HEK293 (cell line): ENCODE results near the gene CHID1.

Experiments used
- REST ChIP-seq: fragments of 450-650 bp; formaldehyde crosslinking; IDR thresholded peaks from 2 replicates; pipeline ENCODE4 v1.5.1; 2016; ENCODE audit warnings: missing biosample characterization, missing genetic modification characterization
- TCF7L2 ChIP-seq: IDR thresholded peaks from 2 replicates; pipeline ENCODE4 v1.6.1; 2011; ENCODE audit warnings: low read depth, mild to moderate bottlenecking, inconsistent platforms, low read length, moderate library complexity, borderline replicate concordance
- YY1 ChIP-seq: fragments of 450-650 bp; formaldehyde crosslinking; IDR thresholded peaks from 2 replicates; pipeline ENCODE4 v1.5.1; 2018; ENCODE audit warnings: missing biosample characterization, missing genetic modification characterization
- ZBTB11 ChIP-seq: fragments of 450-650 bp; formaldehyde crosslinking; conservative IDR thresholded peaks from 2 replicates; pipeline ENCODE4 v1.5.1; 2016; ENCODE audit warnings: low read depth, missing biosample characterization, missing genetic modification characterization
- ZBTB26 ChIP-seq: fragments of 450-650 bp; formaldehyde crosslinking; optimal IDR thresholded peaks from 2 replicates; pipeline ENCODE3; 2016; ENCODE audit warnings: missing biosample characterization, mild to moderate bottlenecking, missing genetic modification characterization
- ZNF114 ChIP-seq: fragments of 450-650 bp; formaldehyde crosslinking; IDR thresholded peaks from 2 replicates; pipeline ENCODE4 v1.5.0; 2017; ENCODE audit warnings: missing biosample characterization, missing genetic modification characterization
- ZNF18 ChIP-seq: fragments of 450-650 bp; formaldehyde crosslinking; IDR thresholded peaks from 2 replicates; pipeline ENCODE4 v1.5.1; 2016; ENCODE audit warnings: missing biosample characterization, missing genetic modification characterization
- ZNF239 ChIP-seq: fragments of 450-650 bp; formaldehyde crosslinking; IDR thresholded peaks from 2 replicates; pipeline ENCODE4 v1.5.1; 2016; ENCODE audit warnings: missing biosample characterization, missing genetic modification characterization
- ZNF274 ChIP-seq, 2 experiments: fragments of 200-500 bp in 1 of 2; fragments of 450-650 bp in 1 of 2; sonication (Bioruptor generic) in 1 of 2; formaldehyde crosslinking in 1 of 2; IDR thresholded peaks; 2 replicates each; pipeline versions ENCODE4 v1.5.1 to v1.6.1; 2014 to 2016; ENCODE audit warnings: borderline replicate concordance in 1 of 2, inconsistent platforms in 1 of 2, low read length in 1 of 2, missing biosample characterization in 1 of 2, missing genetic modification characterization in 1 of 2
- ZNF677 ChIP-seq: fragments of 450-650 bp; IDR thresholded peaks from 2 replicates; pipeline ENCODE4 v1.5.0; 2018; ENCODE audit warnings: missing biosample characterization, mild to moderate bottlenecking, missing genetic modification characterization, moderate library complexity
- TF ChIP-seq, protein P1 (sequence below): fragments of 450-650 bp; formaldehyde crosslinking; IDR thresholded peaks from 2 replicates; pipeline ENCODE4 v1.5.1; 2016; ENCODE audit warnings: missing biosample characterization, missing genetic modification characterization
- TF ChIP-seq, protein P2 (sequence below): fragments of 450-650 bp; formaldehyde crosslinking; IDR thresholded peaks from 2 replicates; pipeline ENCODE4 v1.5.1; 2016; ENCODE audit warnings: missing biosample characterization, missing genetic modification characterization, low read depth
- TF ChIP-seq, protein P3 (sequence below): fragments of 450-650 bp; formaldehyde crosslinking; IDR thresholded peaks from 2 replicates; pipeline ENCODE4 v1.5.1; 2016; ENCODE audit warnings: missing biosample characterization, missing genetic modification characterization, low read depth

GRCh38 chr11:875203-875602, 35.4 kb downstream of the CHID1 start:
- TF ChIP-seq, protein P1, sequence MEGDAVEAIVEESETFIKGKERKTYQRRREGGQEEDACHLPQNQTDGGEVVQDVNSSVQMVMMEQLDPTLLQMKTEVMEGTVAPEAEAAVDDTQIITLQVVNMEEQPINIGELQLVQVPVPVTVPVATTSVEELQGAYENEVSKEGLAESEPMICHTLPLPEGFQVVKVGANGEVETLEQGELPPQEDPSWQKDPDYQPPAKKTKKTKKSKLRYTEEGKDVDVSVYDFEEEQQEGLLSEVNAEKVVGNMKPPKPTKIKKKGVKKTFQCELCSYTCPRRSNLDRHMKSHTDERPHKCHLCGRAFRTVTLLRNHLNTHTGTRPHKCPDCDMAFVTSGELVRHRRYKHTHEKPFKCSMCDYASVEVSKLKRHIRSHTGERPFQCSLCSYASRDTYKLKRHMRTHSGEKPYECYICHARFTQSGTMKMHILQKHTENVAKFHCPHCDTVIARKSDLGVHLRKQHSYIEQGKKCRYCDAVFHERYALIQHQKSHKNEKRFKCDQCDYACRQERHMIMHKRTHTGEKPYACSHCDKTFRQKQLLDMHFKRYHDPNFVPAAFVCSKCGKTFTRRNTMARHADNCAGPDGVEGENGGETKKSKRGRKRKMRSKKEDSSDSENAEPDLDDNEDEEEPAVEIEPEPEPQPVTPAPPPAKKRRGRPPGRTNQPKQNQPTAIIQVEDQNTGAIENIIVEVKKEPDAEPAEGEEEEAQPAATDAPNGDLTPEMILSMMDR (tag by site-specific recombination), result no peak
- TF ChIP-seq ZNF239 (tag by site-specific recombination), result no peak
- TF ChIP-seq, protein P2, sequence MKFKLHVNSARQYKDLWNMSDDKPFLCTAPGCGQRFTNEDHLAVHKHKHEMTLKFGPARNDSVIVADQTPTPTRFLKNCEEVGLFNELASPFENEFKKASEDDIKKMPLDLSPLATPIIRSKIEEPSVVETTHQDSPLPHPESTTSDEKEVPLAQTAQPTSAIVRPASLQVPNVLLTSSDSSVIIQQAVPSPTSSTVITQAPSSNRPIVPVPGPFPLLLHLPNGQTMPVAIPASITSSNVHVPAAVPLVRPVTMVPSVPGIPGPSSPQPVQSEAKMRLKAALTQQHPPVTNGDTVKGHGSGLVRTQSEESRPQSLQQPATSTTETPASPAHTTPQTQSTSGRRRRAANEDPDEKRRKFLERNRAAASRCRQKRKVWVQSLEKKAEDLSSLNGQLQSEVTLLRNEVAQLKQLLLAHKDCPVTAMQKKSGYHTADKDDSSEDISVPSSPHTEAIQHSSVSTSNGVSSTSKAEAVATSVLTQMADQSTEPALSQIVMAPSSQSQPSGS (tag by site-specific recombination), result no peak
- TF ChIP-seq ZNF114 (tag by site-specific recombination), result no peak
- no peak for TF ChIP-seq YY1 (tag by site-specific recombination)
- TF ChIP-seq ZNF677 (tag by site-specific recombination), result no peak
- TF ChIP-seq ZBTB26 (tag by site-specific recombination), result no peak
- TF ChIP-seq ZNF274 (IDR thresholded peaks at IDR 0.05; ENCODE audit: low read length), result no peak
- no peak for TF ChIP-seq ZNF274 (tag by site-specific recombination; IDR thresholded peaks at IDR 0.05; ENCODE audit: borderline replicate concordance)
- TF ChIP-seq REST (tag by site-specific recombination), result no peak
- TF ChIP-seq TCF7L2, result no peak
- no peak for TF ChIP-seq ZNF18 (tag by site-specific recombination)
- TF ChIP-seq, protein P3, sequence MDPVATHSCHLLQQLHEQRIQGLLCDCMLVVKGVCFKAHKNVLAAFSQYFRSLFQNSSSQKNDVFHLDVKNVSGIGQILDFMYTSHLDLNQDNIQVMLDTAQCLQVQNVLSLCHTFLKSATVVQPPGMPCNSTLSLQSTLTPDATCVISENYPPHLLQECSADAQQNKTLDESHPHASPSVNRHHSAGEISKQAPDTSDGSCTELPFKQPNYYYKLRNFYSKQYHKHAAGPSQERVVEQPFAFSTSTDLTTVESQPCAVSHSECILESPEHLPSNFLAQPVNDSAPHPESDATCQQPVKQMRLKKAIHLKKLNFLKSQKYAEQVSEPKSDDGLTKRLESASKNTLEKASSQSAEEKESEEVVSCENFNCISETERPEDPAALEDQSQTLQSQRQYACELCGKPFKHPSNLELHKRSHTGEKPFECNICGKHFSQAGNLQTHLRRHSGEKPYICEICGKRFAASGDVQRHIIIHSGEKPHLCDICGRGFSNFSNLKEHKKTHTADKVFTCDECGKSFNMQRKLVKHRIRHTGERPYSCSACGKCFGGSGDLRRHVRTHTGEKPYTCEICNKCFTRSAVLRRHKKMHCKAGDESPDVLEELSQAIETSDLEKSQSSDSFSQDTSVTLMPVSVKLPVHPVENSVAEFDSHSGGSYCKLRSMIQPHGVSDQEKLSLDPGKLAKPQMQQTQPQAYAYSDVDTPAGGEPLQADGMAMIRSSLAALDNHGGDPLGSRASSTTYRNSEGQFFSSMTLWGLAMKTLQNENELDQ (tag by site-specific recombination), result no peak
- no peak for TF ChIP-seq ZBTB11 (tag by site-specific recombination)
